Measurements from ENCODE around the gene CTU2. TPM values are rescaled to one million over a fixed set of nuclear protein-coding genes. Genes with fewer than 3 reads are reported as not detected.
A peak's percentile ranks its signal among the peaks of the same experiment; 100 is the strongest.

CTU2 gene
- total RNA-seq, 2 experiments from 2014 or later = 29.6 to 36.2 TPM

GRCh38 chr16:88705801-88706228 lies 488 bp upstream of the CTU2 start:
- H3K27ac Mint-ChIP-seq = peak overlapping the region; percentile 92
- ATAC-seq = no peak
- peaks cover 45% of the 10 kb centered on the region for H3K4me1 Mint-ChIP-seq

GRCh38 chr16:88706965-88707826 lies 893 bp downstream of the CTU2 start:
- ChIA-PET POLR2A (no interaction called here), CTCF (interaction anchor here (0.6 to 1.5 kb wide), 3 partner anchors 10 to 804 kb away, joined by 3 to 4 read pairs (median 3); no protein-coding TSS in a partner anchor)
- peaks cover 36% of the 10 kb centered on the region for H3K4me1 Mint-ChIP-seq
- peak overlapping the region; percentile 77 for H3K27ac Mint-ChIP-seq
- ATAC-seq (no peak), DNase-seq (no peak)
- H3K27me3 Mint-ChIP-seq = no peaks in the 10 kb centered on the region
- intact Hi-C loops (cut with DNase I, micrococcal nuclease) = loop anchor here (1.0 kb wide), 9 partner anchors 21 to 510 kb away; partner anchors contain the start of genes SNAI3 (in 2 of the 2), ZC3H18 (in 2 of the 2), CYBA (in 1 of the 2) and MVD (in 1 of the 2)
- H3K9me3 Mint-ChIP-seq (ENCODE audit: low read depth) = no peaks in the 10 kb centered on the region
- H3K4me3 Mint-ChIP-seq = peak overlapping the region; percentile 86
- peaks cover 11% of the 10 kb centered on the region for H3K36me3 Mint-ChIP-seq (ENCODE audit: low read depth)

More at GRCh38 chr16:88705801-88706228, 488 bp upstream of the CTU2 start:
- POLR2A ChIA-PET = interaction anchor here (0.6 to 1.6 kb wide), 2 partner anchors 18 to 21 kb away, joined by 3 to 4 read pairs; no protein-coding TSS in a partner anchor
- peaks cover 11% of the 10 kb centered on the region for H3K36me3 Mint-ChIP-seq (ENCODE audit: low read depth)
- CTCF ChIA-PET = interaction anchor here (1.1 kb wide), 1 partner anchor 95 kb away, joined by 3 read pairs; no protein-coding TSS in a partner anchor
- H3K4me3 Mint-ChIP-seq = peak overlapping the region; percentile 92
- DNase-seq = peak; percentile 54
- intact Hi-C loops (cut with DNase I, micrococcal nuclease) = loop anchor here (1.0 to 2.0 kb wide), 10 partner anchors 20 to 511 kb away; partner anchors contain the start of genes SNAI3 (in 2 of the 2), ZC3H18 (in 2 of the 2), CYBA (in 1 of the 2) and MVD (in 1 of the 2)
- no peaks in the 10 kb centered on the region for H3K9me3 Mint-ChIP-seq (ENCODE audit: low read depth)
- no peaks in the 10 kb centered on the region for H3K27me3 Mint-ChIP-seq

GRCh38 chr16:88710556-88710955 lies 4.3 kb downstream of the CTU2 start:
- Mint-ChIP-seq H3K4me1 (peaks cover 11% of the 10 kb centered on the region), H3K4me3 (no peak overlapping the region), H3K27me3 (no peaks in the 10 kb centered on the region), H3K9me3 (ENCODE audit: low read depth) (no peaks in the 10 kb centered on the region), H3K27ac (no peak overlapping the region), H3K36me3 (ENCODE audit: low read depth) (peaks cover 1% of the 10 kb centered on the region)
- ChIA-PET POLR2A (no interaction called here), CTCF (interaction anchor here (1.0 kb wide), 1 partner anchor 27 kb away, joined by 5 read pairs; no protein-coding TSS in a partner anchor)
- ATAC-seq = no peak
- DNase-seq = no peak
- intact Hi-C loops (cut with DNase I, micrococcal nuclease) = no loop called here

- H3K4me3 Mint-ChIP-seq = no peak overlapping the region
- H3K36me3 Mint-ChIP-seq (ENCODE audit: low read depth) = peaks cover 1% of the 10 kb centered on the region
- H3K4me1 Mint-ChIP-seq = peaks cover 10% of the 10 kb centered on the region
- intact Hi-C loops (cut with DNase I, micrococcal nuclease) = no loop called here
- no peaks in the 10 kb centered on the region for H3K9me3 Mint-ChIP-seq (ENCODE audit: low read depth)
- ATAC-seq (no peak), DNase-seq (no peak)
- H3K27me3 Mint-ChIP-seq = no peaks in the 10 kb centered on the region
- POLR2A ChIA-PET = no interaction called here
- CTCF ChIA-PET = no interaction called here
- H3K27ac Mint-ChIP-seq = no peak overlapping the region
Measured at GRCh38 chr16:88711750-88712340, 5.5 kb downstream of the CTU2 start.

- CTCF ChIA-PET = interaction anchor here (0.6 kb wide), 1 partner anchor 391 kb away, joined by 4 read pairs; no protein-coding TSS in a partner anchor
- no peak for DNase-seq
- Mint-ChIP-seq H3K36me3 (ENCODE audit: low read depth) (peaks cover 3% of the 10 kb centered on the region), H3K9me3 (ENCODE audit: low read depth) (no peaks in the 10 kb centered on the region), H3K4me3 (no peak overlapping the region), H3K27me3 (no peaks in the 10 kb centered on the region), H3K4me1 (peaks cover 4% of the 10 kb centered on the region), H3K27ac (no peak overlapping the region)
- intact Hi-C loops (cut with DNase I, micrococcal nuclease) = no loop called here
- no peak for ATAC-seq
- POLR2A ChIA-PET = no interaction called here
Measured at GRCh38 chr16:88712362-88712979, 6.2 kb downstream of the CTU2 start.

- Mint-ChIP-seq H3K27me3 (no peaks in the 10 kb centered on the region), H3K36me3 (ENCODE audit: low read depth) (peaks cover 7% of the 10 kb centered on the region), H3K27ac (no peak overlapping the region), H3K4me1 (no peaks in the 10 kb centered on the region), H3K4me3 (no peak overlapping the region), H3K9me3 (ENCODE audit: low read depth) (no peaks in the 10 kb centered on the region)
- CTCF ChIA-PET = interaction anchor here (0.6 kb wide), 1 partner anchor 392 kb away, joined by 4 read pairs; no protein-coding TSS in a partner anchor
- DNase-seq = no peak
- POLR2A ChIA-PET = no interaction called here
- no peak for ATAC-seq
- intact Hi-C loops (cut with DNase I, micrococcal nuclease) = no loop called here
Measured at GRCh38 chr16:88713054-88713453, 6.8 kb downstream of the CTU2 start.

- Mint-ChIP-seq H3K27me3 (no peaks in the 10 kb centered on the region), H3K4me3 (no peak overlapping the region), H3K27ac (no peak overlapping the region), H3K9me3 (ENCODE audit: low read depth) (no peaks in the 10 kb centered on the region), H3K36me3 (ENCODE audit: low read depth) (peaks cover 11% of the 10 kb centered on the region), H3K4me1 (no peaks in the 10 kb centered on the region)
- ATAC-seq (peak; percentile 45), DNase-seq (no peak)
- CTCF ChIA-PET = no interaction called here
- intact Hi-C loops (cut with DNase I, micrococcal nuclease) = no loop called here
- POLR2A ChIA-PET = no interaction called here
Measured at GRCh38 chr16:88713568-88714419, 7.5 kb downstream of the CTU2 start.

GRCh38 chr16:88714420-88715302 lies 8.4 kb downstream of the CTU2 start:
- ATAC-seq = peak; percentile 11
- intact Hi-C loops (cut with DNase I, micrococcal nuclease) = no loop called here
- Mint-ChIP-seq H3K36me3 (ENCODE audit: low read depth) (peaks cover 15% of the 10 kb centered on the region), H3K4me3 (no peak overlapping the region), H3K9me3 (ENCODE audit: low read depth) (no peaks in the 10 kb centered on the region), H3K4me1 (no peaks in the 10 kb centered on the region), H3K27me3 (no peaks in the 10 kb centered on the region), H3K27ac (no peak overlapping the region)
- no peak for DNase-seq
- CTCF ChIA-PET = no interaction called here
- POLR2A ChIA-PET = no interaction called here

- no peak overlapping the region for H3K4me3 Mint-ChIP-seq
- ChIA-PET POLR2A (interaction anchor here (0.6 kb wide), 1 partner anchor 15 kb away, joined by 3 read pairs; no protein-coding TSS in a partner anchor), CTCF (interaction anchor here (0.7 to 1.1 kb wide), 2 partner anchors 19 to 30 kb away, joined by 3 to 5 read pairs; no protein-coding TSS in a partner anchor)
- no peak overlapping the region for H3K27ac Mint-ChIP-seq
- H3K27me3 Mint-ChIP-seq = no peaks in the 10 kb centered on the region
- ATAC-seq (no peak), DNase-seq (no peak)
- no peaks in the 10 kb centered on the region for H3K9me3 Mint-ChIP-seq (ENCODE audit: low read depth)
- intact Hi-C loops (cut with DNase I, micrococcal nuclease) = no loop called here
- H3K4me1 Mint-ChIP-seq = no peaks in the 10 kb centered on the region
- peaks cover 19% of the 10 kb centered on the region for H3K36me3 Mint-ChIP-seq (ENCODE audit: low read depth)
Measured at GRCh38 chr16:88715312-88716190, 9.2 kb downstream of the CTU2 start.
